ENCODE results near the gene UBE2G2.

UBE2G2 gene

GRCh38 chr21:44818640-44819011 lies 17.0 kb upstream of the UBE2G2 start:
- no peak for DNase-seq (ENCODE audit: low read depth)
- peak overlapping the region; percentile 41 for H3K4me3 ChIP-seq (ENCODE audit: control insufficient read depth, low read depth, low read length)
- TF ChIP-seq CTCF (IDR thresholded peaks at IDR 0.05; ENCODE audit: control insufficient read depth, insufficient read depth, low read depth, low read length, missing control alignments), result no peak

GRCh38 chr21:44817914-44818639 lies 16.5 kb upstream of the UBE2G2 start, which contains the start of gene SUMO3:
TSS of gene SUMO3 (minus strand) at chr21:44818062. CDS start at chr21:44817968, 94 bp downstream.
- H3K4me3 ChIP-seq (ENCODE audit: control insufficient read depth, low read depth, low read length), result peak within 1 kb of the TSS; percentile 71
- TF ChIP-seq CTCF (IDR thresholded peaks at IDR 0.05; ENCODE audit: control insufficient read depth, insufficient read depth, low read depth, low read length, missing control alignments), result no peak
- DNase-seq (ENCODE audit: low read depth), result no peak

GRCh38 chr21:44817506-44817880 lies 15.9 kb upstream of the UBE2G2 start:
- TF ChIP-seq CTCF (IDR thresholded peaks at IDR 0.05; ENCODE audit: control insufficient read depth, insufficient read depth, low read depth, low read length, missing control alignments), result no peak
- DNase-seq (ENCODE audit: low read depth), result peak; percentile 45
- H3K4me3 ChIP-seq (ENCODE audit: control insufficient read depth, low read depth, low read length), result peak overlapping the region; percentile 71

GRCh38 chr21:44816761-44817505 lies 15.3 kb upstream of the UBE2G2 start:
- no peak for DNase-seq (ENCODE audit: low read depth)
- peak overlapping the region; percentile 71 for H3K4me3 ChIP-seq (ENCODE audit: control insufficient read depth, low read depth, low read length)
- no peak for TF ChIP-seq CTCF (IDR thresholded peaks at IDR 0.05; ENCODE audit: control insufficient read depth, insufficient read depth, low read depth, low read length, missing control alignments)

- DNase-seq (ENCODE audit: low read depth), result no peak
- H3K4me3 ChIP-seq (ENCODE audit: control insufficient read depth, low read depth, low read length), result no peak overlapping the region; the same call in 1 of the 2 replicates
- no peak for TF ChIP-seq CTCF (IDR thresholded peaks at IDR 0.05; ENCODE audit: control insufficient read depth, insufficient read depth, low read depth, low read length, missing control alignments)
Measured at GRCh38 chr21:44815852-44816628, 14.4 kb upstream of the UBE2G2 start.

- no peak for TF ChIP-seq CTCF (IDR thresholded peaks at IDR 0.05; ENCODE audit: control insufficient read depth, insufficient read depth, low read depth, low read length, missing control alignments)
- DNase-seq (ENCODE audit: low read depth), result no peak
- no peak overlapping the region for H3K4me3 ChIP-seq (ENCODE audit: control insufficient read depth, low read depth, low read length)
Measured at GRCh38 chr21:44815225-44815624, 13.6 kb upstream of the UBE2G2 start.

Data from AG09309 (cell line).